Activated T-cell treated with anti-CD3 and anti-CD28 coated beads for 24 hours (primary cell): ENCODE measurements around the gene GNPTG.

Source experiments
- DNase-seq: peaks from one replicate; pipeline ENCODE4 v3.0.0-alpha.2; 2020; ENCODE audit warnings: low read depth

GNPTG gene

DNA sequence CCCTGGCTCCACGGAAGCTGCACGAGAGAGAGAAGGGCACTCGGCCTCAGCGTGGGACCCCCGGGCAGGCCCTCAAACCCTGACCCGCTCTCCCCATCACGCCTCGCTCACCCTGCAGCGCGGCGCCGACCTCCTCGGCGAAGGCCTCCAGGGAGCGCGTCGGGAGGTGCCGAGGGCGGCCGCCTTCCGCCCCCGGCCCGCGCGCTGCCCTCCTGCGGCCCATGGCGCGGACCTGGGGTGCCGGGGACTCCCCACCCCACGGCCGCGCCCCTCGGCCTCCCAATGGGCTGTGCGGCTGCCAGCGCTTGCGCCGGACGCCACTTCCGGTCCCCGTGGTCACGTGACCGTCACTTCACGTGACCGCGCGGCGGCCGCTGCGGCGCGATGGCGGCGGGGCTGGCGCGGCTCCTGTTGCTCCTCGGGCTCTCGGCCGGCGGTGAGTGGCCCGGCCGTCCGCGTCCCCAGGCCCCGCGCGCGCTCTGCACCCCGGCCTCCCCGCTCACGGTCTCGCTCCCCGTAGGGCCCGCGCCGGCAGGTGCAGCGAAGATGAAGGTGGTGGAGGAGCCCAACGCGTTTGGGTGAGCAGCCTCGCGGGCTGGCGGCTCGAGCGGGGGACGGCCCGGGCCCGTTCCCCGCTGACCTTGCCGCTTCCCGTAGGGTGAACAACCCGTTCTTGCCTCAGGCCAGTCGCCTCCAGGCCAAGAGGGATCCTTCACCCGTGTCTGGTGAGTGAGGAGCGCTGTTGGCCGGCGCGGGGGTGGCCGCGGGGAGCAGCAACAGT, at the start of gene GNPTG, which contains the start of gene TSR3:
Gene GNPTG, plus strand, starts transcription at position 350 of the 781 bp plus-strand sequence. Its CDS starts 35 bp downstream, at position 385.
Gene TSR3, minus strand, starts transcription at position 297 of the 781 bp plus-strand sequence. Its CDS starts 74 bp downstream, at position 223.
- DNase-seq, result peak; percentile 82

DNA sequence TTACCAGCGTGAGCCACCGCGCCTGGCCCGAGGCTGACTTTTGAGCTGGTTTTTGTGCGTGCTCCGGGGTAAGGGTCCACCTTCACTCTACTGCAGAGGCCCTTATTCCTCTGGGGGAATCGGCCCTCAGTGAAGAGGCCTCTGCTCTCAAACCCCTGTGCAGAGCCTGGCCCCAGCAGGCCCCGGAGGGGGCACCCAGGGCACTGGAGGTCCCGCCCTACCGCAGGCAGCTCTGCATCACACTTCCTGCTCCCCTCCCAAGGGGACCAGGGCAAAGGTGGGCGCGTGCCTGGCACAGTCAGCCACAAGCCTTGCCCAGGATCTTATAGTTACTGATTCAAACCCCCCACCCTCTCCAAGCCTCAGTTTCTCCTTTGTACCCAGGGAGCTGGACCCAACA, 45.9 kb upstream of the GNPTG start:
- no peak for DNase-seq

DNA sequence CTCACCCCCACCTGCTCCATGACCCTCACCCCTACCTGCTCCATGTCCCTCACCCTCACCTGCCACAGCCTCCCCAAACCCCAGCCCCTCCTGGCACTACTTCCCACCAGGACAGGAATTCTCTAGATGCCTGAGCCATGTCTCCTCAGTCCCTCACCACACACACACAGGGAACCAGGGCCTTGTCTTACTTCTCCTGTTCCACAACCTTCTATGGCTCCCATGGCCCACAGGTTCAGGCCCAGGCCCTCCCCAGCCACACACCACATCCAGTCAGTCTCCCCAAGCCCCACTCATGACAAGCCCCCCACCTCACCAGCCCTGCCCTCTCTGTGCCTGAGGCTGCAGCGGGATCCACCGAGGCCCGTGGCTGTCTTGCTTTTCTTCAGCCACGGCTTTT, 45.4 kb upstream of the GNPTG start:
- no peak for DNase-seq

DNA sequence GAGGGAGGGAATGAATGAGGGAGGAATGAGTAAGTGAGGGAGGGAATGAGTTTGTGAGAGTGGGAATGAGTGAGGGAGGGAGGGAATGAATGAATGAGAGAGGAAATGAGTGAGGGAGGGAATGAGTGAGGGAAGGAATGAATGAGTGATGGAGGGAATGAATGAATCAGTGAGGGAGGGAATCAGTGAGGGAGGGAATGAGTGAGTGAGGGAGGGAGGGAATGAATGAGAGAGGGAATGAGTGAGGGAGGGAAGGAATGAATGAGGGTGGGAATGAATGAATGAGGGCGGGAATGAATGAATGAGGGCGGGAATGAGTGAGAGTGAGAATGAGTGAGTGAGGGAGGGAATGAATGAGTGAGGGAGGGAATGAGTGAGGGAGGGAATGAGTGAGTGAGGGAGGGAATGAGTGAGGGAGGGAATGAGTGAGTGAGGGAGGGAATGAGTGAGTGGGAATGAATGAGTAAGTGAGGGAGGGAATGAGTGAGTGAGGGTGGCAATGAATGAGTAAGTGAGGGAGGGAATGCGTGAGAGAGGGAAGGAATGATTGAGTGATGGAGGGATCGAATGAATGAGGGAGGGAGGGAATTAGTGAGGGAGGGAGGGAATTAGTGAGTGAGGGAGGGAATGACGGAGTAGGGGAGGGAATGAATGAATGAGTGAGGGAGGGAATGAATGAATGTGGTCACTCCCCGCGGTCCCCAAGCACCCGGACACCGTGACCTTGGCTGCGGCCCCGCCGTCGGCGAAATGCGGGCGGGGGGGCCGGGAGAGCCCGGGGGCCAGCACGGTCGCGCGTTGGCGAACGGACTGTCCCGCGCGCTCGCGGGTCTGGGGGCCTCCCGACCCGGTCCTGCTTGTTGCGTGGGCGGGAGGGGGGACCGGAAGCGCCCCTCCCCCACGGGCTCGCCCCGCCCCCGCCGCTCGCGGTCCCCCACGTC, 43.4 kb upstream of the GNPTG start:
- no peak for DNase-seq

DNA sequence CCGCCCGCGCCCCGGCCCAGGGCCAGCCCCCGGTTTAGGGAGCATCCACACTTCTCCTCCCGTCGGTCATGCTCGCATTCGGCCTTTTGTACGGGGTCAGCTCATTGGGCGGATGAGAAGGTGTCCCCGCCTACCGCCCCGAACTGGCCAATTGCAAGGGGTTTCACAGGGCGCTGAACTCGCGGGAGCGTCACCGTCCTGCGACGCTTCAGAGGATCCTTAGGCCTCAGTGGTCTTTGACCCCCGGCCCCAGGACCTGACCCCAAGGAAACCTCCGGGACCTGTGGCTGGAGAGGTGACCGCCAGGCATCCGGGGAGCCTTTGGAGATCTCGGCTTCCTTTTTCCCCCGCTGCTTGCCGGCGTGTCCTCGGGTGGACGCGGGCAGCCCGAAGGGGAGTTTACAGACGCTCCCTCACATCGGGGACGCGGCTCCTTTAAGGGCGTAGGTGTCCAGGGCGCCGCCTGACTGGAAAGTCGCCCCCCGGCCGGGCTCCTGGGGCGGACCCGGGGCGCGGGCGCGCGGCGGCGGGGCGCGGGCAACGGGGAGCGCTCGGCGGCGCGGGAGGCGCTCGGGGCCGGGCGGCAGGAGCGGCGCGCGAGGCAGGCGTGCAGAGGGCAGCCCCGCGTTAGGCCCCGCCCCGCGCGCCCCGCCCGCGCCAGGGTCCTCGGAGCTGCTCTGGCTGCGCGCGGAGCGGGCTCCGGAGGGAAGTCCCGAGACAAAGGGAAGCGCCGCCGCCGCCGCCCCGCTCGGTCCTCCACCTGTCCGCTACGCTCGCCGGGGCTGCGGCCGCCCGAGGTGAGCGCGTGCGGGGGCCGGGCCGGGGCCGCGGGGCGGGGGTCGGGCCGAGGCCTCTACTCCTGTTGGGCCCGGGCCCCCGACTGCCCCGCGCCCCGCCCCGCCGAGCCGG, 42.5 kb upstream of the GNPTG start, which contains the start of gene UBE2I:
Gene UBE2I, plus strand, starts transcription at position 660 of the 909 bp plus-strand sequence. CDS start 4,395 bp downstream, outside the sequence.
- peak; percentile 98 for DNase-seq

DNA sequence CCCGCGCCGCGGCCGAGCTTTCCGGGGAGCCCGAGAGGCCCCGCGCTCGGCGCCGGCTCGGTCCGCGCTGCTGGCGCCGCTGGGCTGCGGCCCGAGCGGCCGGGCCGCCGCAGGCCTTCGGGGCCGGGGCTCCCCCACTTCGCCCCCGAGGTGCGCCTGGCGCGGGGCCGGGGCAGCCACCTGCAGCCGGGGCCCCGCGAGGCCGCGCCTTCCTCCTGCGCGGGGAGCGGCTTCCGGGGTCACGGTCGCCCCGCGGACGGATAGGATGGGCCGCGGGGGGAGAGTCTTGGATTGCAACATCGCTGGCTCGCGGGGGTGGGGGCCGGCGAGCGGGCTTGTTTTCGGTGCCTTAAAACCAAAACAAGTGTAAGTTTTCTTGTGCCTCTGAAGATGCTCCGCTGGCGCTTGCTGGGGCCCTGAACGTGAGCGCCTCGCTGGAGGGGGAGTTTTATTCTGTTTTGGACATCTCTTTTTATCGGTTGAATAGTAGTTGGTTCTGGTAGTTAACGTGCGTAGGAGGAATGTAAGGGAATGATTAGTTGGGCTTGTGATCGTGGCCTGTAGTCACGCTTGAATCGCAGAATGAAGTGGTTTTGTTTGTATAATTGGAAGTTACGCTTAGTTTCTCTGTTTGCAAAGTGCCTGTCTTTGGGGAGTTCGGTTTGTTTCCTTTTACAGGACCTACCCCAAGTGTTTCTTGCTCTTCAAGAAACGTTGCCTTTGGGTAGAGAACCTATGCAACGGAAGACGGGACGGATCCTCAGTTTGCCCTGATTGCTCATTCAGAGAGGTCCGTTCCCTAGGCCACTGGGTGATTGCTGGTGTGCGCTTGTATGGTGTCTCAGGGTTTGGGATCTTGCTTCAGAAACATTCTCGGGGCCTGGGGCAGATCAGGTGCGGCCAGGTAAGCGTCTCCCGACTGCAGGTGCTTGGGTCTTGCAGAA, 41.6 kb upstream of the GNPTG start:
- DNase-seq, result peak; percentile 40

DNA sequence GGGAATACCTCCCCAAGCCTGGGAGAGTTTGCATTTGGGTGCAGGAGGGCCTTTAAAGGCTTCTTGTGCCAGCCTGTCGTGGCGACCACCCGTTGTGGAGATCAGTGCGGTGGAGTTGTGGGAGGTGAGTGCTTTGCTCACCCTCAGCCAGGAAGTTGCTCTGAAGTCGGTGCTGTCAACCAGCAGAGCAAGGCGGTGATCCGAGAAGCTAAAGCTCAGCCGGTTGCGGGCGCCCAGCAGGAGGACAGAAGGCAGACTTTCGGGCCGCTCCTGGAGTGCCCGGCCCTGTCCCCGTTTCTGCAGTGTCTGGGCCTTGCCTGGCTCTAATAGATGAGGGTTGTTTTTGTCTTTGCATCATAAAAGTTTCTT, 40.9 kb upstream of the GNPTG start:
- DNase-seq, result no peak

DNA sequence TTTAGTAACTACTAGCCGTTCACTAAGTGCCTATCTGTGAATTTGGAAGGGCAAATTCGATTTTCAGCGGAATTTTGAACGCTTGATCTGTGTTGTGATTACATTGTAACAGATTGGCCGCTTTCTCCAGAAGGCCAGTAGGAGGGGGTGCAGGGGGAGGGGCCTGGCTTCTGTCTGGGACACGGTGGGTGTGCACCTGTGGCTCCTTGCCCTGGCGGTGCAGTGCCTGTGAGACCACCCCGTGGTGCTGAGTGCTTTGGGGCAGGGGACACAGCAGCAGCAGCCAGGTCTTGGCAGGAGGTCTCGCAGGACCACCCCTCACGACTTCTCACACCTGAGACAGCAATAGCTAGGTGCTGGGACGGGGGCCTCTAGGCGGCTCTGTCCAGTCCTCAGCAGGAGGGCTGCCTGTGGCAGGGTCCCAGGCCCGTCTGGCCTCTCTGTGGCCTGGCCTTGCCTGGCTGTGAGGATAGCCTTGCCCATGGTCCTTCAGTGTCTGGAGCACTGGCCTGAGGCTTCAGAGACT, 40.5 kb upstream of the GNPTG start:
- DNase-seq, result no peak

DNA sequence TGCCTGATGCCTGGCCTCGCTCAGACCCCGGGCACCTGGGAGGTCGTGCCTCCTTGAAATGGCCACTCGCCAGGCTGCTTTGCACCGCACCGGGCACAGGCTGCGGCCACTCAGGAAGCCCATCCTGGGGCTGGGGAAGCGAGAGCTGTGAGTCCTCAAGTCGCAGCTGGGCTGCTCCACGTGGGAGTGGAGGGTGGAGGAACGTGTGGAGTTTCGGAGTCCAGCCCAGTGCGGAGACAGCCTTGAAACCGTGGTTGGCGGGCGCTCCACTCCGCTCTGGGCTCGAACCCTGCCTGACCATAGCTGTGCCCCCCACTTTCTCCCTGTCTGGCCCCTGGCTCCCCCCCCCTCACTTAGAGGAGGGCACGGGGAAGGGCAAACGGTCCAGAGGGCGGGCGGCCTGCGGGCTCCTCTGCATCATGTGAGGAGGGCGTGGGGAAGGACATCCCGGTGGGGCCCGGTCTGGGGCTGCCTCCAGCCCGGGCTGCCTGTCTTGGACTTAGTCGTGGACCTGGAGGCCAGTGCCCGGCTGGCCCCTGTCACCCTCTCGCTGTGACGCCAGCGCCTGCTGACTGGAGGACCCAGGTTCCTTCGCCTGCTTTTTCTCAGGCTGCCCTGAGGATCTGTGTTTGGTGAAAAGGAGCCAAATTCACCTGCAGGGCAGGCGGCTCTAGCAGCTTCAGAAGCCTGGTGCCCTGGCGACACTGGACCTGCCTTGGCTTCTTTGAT, 39.8 kb upstream of the GNPTG start:
- no peak for DNase-seq

DNA sequence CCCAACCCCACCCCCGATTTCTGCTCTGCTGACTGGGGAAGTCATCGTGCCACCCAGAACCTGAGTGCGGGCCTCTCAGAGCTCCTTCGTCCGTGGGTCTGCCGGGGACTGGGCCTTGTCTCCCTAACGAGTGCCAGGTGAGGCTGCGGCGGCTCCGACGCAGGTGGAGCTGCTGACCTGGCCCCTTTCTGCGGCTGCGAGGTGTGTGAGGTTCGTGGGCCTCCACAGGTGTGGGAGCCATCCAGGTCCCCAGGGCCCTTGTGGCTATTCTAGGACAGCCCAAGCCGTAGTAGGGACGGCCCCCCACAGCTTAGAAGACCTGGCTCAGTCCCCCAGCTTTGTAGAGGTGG, 39.3 kb upstream of the GNPTG start:
- DNase-seq, result no peak

DNA sequence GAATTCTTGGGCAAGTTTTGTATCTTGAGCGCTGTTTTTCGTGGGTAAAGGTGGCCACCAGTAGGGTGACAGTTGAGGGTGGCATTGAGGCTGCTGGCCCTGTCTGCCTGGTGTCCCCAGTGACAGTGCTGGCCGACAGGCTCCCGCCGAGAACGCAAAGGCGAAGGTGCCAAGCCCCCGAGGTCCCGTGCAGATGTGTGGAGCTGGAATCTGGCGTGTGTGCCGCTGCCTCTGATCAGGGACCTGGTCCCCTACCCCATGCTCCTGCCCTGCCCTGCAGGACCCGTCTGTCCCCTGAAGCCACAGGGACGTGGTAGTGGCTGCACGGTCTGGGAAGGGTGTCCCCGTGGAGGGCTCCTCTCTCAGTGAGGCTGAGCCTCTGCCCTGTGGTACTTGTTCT, 38.8 kb upstream of the GNPTG start:
- no peak for DNase-seq

DNA sequence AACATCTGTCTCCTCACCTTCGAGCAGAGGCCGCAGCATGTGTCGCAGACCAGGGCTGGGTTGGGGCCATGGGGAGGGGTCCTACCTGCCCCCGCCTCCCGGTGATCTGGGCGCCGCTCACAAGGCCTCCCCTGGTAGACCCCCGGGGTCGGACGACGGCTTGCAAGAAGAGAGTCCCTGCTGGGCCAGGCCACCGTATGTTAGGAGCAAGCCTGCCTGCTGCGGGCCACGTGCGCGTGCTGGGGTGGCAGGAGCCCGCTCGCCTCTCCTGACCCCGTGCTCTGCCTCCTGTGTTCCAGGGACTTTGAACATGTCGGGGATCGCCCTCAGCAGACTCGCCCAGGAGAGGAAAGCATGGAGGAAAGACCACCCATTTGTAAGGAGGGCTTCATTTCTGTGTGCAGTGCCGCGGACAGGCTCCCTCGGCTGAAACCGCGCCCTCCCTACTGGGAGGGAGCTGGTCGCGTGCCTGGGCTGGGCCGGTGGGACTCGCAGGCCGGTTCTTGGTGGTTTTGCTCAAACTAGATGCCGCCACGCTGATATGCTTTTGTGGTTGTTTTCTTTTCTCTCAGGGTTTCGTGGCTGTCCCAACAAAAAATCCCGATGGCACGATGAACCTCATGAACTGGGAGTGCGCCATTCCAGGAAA, 37.9 kb upstream of the GNPTG start:
- no peak for DNase-seq

DNA sequence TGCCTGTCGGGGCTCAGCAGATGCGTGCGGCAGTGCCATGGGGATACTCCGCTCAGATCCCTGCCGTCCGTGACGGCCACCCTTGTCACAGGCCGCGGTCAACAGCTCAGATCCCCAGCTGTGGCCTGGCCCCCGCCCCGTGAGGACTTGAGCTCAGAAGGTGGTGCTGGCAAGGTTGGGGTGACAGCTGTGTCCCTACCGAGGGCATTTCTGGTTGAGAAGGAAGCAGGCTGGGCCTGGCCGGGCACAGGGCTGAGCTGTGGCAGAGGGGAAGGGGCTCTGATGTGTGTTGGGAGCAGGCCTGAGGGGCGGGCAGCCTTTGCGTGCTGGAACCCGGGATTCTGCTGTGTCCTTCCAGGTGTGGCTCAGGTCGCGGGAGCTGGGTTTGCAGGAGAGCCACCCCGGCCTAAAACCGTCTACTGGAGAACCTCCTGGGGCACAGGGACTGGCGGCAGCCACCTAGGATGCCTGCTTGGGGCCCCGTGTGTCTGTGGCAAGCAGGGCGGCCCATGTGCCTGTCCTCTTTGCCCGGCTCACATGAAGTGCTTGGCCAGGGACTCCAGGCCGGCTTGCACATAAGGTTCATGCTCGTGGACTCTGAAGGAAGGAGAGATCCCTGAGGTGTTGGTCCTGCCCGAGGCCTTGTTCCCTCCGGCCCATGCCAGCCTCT, 37.2 kb upstream of the GNPTG start:
- no peak for DNase-seq

DNA sequence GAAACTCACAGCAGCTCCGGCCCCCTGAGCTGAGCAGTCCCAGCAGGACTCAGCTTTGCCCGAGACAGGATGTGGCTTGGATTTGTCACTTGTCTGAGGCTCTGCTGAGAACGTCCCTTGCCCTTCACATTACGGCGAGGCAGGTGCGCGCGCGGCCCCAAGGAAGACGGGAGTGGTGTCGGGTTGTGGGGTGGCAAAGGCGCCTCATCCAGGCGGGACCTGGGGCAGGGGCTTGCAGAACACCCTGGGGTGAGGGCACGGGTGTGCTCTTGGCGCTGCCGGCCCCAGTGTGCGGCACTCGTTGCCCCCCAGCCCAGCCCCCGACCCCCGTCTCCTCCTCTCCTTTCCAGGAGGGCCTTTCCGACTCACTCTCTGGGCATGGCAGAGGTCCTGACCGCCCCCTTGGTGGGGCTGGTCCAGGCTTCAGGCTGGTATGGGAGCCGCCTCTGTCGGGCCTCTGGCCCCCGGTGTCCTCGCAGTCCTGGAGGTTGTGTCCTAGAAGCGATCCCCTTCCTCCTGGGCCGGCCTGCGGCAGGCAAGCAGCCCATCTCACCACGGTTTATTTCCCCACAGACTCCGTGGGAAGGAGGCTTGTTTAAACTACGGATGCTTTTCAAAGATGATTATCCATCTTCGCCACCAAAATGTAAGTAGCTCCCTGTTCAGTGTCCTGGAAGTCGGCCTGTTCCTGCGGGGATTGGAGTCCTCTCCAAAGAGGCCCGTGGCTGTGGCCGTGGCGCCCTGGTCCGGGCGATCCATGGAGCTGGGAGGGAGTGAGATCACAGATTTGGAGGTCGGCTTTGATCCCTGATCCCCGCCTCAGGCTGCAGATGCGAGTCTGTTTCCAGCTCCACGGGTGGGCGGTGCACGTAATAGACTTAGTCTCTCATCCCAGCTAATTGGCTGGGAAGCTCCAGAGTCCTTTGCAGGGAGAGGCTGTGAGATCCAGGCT, 36.4 kb upstream of the GNPTG start:
- DNase-seq, result no peak

DNA sequence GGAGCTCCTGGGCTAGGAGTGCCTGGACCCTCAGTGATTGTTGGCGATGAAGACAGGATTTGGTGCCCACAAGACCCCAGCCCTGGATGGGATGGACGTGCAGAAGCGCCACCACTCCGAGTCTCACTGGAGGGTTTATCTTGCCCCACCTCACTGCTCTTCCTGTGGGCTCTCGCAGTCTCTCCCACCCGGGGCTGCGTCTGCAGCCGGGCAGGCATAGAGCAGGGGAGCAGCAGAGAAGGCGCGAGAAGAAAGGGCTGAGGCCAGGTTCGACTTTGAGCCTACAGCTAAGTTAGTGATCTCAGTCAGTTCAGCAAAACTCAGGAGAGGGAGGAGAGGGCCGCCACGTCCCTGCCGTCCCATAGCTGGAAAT, 35.7 kb upstream of the GNPTG start:
- DNase-seq, result no peak

DNA sequence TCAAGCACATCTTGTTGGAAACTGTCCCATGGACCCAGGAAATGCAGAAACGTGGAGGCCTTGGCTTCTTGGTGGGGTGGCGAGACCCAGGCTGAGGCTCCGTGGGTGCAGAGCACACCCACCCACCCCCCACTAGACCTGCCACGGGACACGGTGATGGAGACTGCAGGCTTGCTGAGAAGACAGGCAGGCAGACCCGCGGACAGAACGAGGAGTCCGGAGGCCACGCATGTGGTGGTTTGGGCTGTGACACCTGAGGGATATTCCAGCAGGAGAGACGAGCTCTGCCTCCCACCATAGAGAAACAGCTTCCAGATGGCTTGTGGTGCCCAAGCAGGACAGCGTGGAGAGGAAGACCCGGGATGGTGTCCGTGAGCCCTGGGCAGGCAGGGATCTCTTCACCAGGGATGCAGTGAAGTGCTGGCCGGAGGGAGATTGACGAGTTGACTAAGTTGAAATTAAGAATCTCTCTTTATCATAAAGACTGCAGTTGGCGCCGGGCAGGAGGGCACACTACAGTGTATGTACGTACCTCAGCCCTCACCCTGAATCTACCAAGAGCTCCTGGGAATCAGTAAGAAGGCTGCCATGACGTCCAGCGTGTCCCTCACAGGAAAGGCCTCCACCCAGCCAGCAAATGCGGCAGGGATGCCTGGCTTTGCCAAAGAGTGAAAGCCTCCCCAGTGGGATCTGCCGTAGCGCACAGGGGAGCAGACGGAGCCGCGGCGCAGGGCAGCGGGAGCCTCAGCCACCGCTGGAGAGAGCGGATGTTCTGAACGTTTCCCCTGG, 34.1 kb upstream of the GNPTG start:
- no peak for DNase-seq

DNA sequence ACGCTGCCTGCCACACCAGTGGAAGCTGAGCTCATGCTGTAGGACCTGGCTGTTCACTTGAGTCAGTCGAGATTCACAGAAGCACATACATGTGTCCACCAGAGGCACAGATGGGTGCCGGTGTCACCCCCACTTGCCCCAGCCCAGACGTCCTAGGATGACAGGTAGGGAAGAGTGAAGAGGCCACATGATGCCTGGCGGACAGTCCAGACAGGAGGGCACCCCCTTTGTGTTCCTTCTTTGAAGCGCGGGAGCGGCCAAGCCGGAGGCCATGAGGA, 33.5 kb upstream of the GNPTG start:
- DNase-seq, result no peak
